PC-3 (cell line): ENCODE data around the gene CHRM4. TPM values are rescaled to one million over a fixed set of nuclear protein-coding genes. Genes with fewer than 3 reads are reported as not detected.

Source experiments
- ATAC-seq: fragments of 200-7000 bp; cut with Tn5 transposase; 2 replicates; pipeline ENCODE4 v1.9.1; 2020; ENCODE audit warnings: mild to moderate bottlenecking, moderate library complexity
- BruUV-seq: library from RNA; stranded (reverse); fragments of 400-500 nt; replicated peaks from 2 replicates; lab custom pipeline; 2021; lab: Mats Ljungman, UMichigan
- CTCF ChIA-PET: fragments of 300-600 bp; sonication (Branson Sonifier 250); formaldehyde crosslinking; loops from one replicate; lab custom pipeline; 2022; ENCODE audit warnings: antibody characterized with exemption; lab: Charles Lee
- POLR2A ChIA-PET: fragments of 300-600 bp; sonication (Branson Sonifier 250); formaldehyde crosslinking; loops from one replicate; lab custom pipeline; 2022; ENCODE audit warnings: antibody characterized with exemption; ENCODE audit not compliant: unreplicated experiment; lab: Charles Lee
- DNase-seq: peaks from one replicate; pipeline ENCODE4 v3.0.0-alpha.2; 2015
- H2AFZ ChIP-seq: fragments of 300-600 bp; sonication (generic); 2 replicates; pipeline ENCODE4 v1.6.0; 2016; ENCODE audit warnings: antibody characterized with exemption, low read length
- H3F3A ChIP-seq: fragments of 300-600 bp; sonication (generic); one replicate; pipeline ENCODE4 v1.6.0; 2017; ENCODE audit warnings: antibody characterized with exemption, low read length, control low read depth, mild to moderate bottlenecking; ENCODE audit not compliant: unreplicated experiment
- H3K27ac ChIP-seq: fragments of 300-600 bp; sonication (generic); 2 replicates; pipeline ENCODE4 v1.5.1; 2016; ENCODE audit warnings: mild to moderate bottlenecking, low read length
- H3K27me3 ChIP-seq: fragments of 300-600 bp; sonication (generic); 2 replicates; pipeline ENCODE4 v1.6.1; 2016; ENCODE audit warnings: low read length, mixed read lengths
- H3K36me3 ChIP-seq: fragments of 300-600 bp; sonication (generic); 2 replicates; pipeline ENCODE4 v1.6.1; 2016; ENCODE audit warnings: low read depth, mixed run types, low read length, mixed read lengths
- H3K4me1 ChIP-seq: fragments of 300-600 bp; sonication (generic); 2 replicates; pipeline ENCODE4 v1.5.1; 2016; ENCODE audit warnings: low read length; ENCODE audit not compliant: insufficient read depth
- H3K4me2 ChIP-seq: fragments of 300-600 bp; sonication (generic); 2 replicates; pipeline ENCODE4 v1.6.0; 2016; ENCODE audit warnings: low read length
- H3K4me3 ChIP-seq: fragments of 300-600 bp; sonication (generic); 2 replicates; pipeline ENCODE4 v1.5.1; 2016; ENCODE audit warnings: mild to moderate bottlenecking, low read length, mixed read lengths
- H3K79me2 ChIP-seq: fragments of 300-600 bp; sonication (generic); 2 replicates; pipeline ENCODE4 v1.6.1; 2017; ENCODE audit warnings: low read length, mixed read lengths
- H3K9ac ChIP-seq: fragments of 300-600 bp; sonication (generic); 2 replicates; pipeline ENCODE4 v1.6.0; 2016; ENCODE audit warnings: mild to moderate bottlenecking, low read length
- H3K9me2 ChIP-seq: fragments of 300-600 bp; sonication (generic); replicated peaks from 2 replicates; pipeline ENCODE4 v1.6.1; 2016; ENCODE audit warnings: mixed run types, low read length, mixed read lengths
- H3K9me3 ChIP-seq: fragments of 300-600 bp; sonication (generic); 2 replicates; pipeline ENCODE4 v1.6.1; 2016; ENCODE audit warnings: low read length, mixed read lengths
- H4K20me1 ChIP-seq: fragments of 300-600 bp; sonication (generic); 2 replicates; pipeline ENCODE4 v1.6.1; 2016; ENCODE audit warnings: low read length, mixed read lengths
- EZH2 ChIP-seq: fragments of 300-600 bp; sonication (generic); IDR thresholded peaks from one replicate; pipeline ENCODE4 v1.6.1; 2017; ENCODE audit warnings: antibody characterized with exemption, mild to moderate bottlenecking, low read length; ENCODE audit not compliant: unreplicated experiment
- EZH2phosphoT487 ChIP-seq: fragments of 300-600 bp; sonication (generic); IDR thresholded peaks from 2 replicates; pipeline ENCODE4 v1.6.1; 2018; ENCODE audit warnings: mild to moderate bottlenecking, antibody characterized with exemption, low read length, borderline replicate concordance
- intact Hi-C: fragments of 100-400 bp; cut with micrococcal nuclease; formaldehyde crosslinking; loops from 2 replicates; pipeline ENCODE4 v1.9.0; 2023
- total RNA-seq: library from RNA; depleted of rRNA; stranded (reverse); fragments of >200 nt; gene quantifications from 2 replicates; pipeline ENCODE4 v1.2.3, GENCODE V29; 2014
- TF ChIP-seq, protein P1 (sequence below): fragments of 300-600 bp; sonication (generic); conservative IDR thresholded peaks from 2 replicates; pipeline ENCODE4 v1.5.1; 2017; ENCODE audit warnings: antibody characterized with exemption, low read depth, mild to moderate bottlenecking, low read length

CHRM4 gene
- total RNA-seq, 1 experiment from 2014 or later, result not detected

GRCh38 chr11:46370253-46370652 lies 21.3 kb downstream of the CHRM4 start:
- TF ChIP-seq EZH2phosphoT487 (no peak), EZH2 (no peak)
- TF ChIP-seq, protein P1, sequence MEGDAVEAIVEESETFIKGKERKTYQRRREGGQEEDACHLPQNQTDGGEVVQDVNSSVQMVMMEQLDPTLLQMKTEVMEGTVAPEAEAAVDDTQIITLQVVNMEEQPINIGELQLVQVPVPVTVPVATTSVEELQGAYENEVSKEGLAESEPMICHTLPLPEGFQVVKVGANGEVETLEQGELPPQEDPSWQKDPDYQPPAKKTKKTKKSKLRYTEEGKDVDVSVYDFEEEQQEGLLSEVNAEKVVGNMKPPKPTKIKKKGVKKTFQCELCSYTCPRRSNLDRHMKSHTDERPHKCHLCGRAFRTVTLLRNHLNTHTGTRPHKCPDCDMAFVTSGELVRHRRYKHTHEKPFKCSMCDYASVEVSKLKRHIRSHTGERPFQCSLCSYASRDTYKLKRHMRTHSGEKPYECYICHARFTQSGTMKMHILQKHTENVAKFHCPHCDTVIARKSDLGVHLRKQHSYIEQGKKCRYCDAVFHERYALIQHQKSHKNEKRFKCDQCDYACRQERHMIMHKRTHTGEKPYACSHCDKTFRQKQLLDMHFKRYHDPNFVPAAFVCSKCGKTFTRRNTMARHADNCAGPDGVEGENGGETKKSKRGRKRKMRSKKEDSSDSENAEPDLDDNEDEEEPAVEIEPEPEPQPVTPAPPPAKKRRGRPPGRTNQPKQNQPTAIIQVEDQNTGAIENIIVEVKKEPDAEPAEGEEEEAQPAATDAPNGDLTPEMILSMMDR, result no peak
- intact Hi-C loops, result no loop called here
- H3K9me2 ChIP-seq, result no peaks in the 10 kb centered on the region
- H2AFZ ChIP-seq, result no peak overlapping the region
- no TSS peak for BruUV-seq
- H3K9me3 ChIP-seq, result no peaks in the 10 kb centered on the region
- no peak for ATAC-seq
- H3K4me3 ChIP-seq, result no peak overlapping the region
- H3K4me2 ChIP-seq, result no peak overlapping the region
- H3K27ac ChIP-seq, result no peak overlapping the region
- H3K4me1 ChIP-seq, result no peaks in the 10 kb centered on the region; the same call in 1 of the 2 replicates
- H4K20me1 ChIP-seq, result no peaks in the 10 kb centered on the region
- ChIA-PET POLR2A (no interaction called here), CTCF (no interaction called here)
- peaks cover 5% of the 10 kb centered on the region; the same call in 1 of the 2 replicates for H3K36me3 ChIP-seq
- H3K27me3 ChIP-seq, result no peaks in the 10 kb centered on the region
- no peak overlapping the region for H3K9ac ChIP-seq
- no peak for DNase-seq
- no peaks in the 10 kb centered on the region for H3F3A ChIP-seq
- no peaks in the 10 kb centered on the region for H3K79me2 ChIP-seq

- DNase-seq, result peak; percentile 66
- intact Hi-C loops, result loop anchor here (5.0 kb wide), 1 partner anchor 122 kb away; no protein-coding TSS in a partner anchor
Observed at GRCh38 chr11:46369458-46370152, 22.0 kb downstream of the CHRM4 start.

More at GRCh38 chr11:46369458-46370152, 22.0 kb downstream of the CHRM4 start:
- H3K4me3 ChIP-seq, result no peak overlapping the region
- TF ChIP-seq, protein P1, result peak; percentile 80
- no peak for TF ChIP-seq EZH2
- H3K4me1 ChIP-seq, result no peaks in the 10 kb centered on the region; the same call in 1 of the 2 replicates
- H3K4me2 ChIP-seq, result no peak overlapping the region
- no peaks in the 10 kb centered on the region for H4K20me1 ChIP-seq
- BruUV-seq, result no TSS peak
- ATAC-seq, result peak; percentile 87
- peaks cover 5% of the 10 kb centered on the region; the same call in 1 of the 2 replicates for H3K79me2 ChIP-seq
- no peaks in the 10 kb centered on the region for H3K9me2 ChIP-seq
- ChIA-PET CTCF (no interaction called here), POLR2A (no interaction called here)
- H3K9me3 ChIP-seq, result no peaks in the 10 kb centered on the region
- no peak overlapping the region for H2AFZ ChIP-seq
- no peaks in the 10 kb centered on the region for H3F3A ChIP-seq
- no peak overlapping the region for H3K27ac ChIP-seq
- H3K27me3 ChIP-seq, result no peaks in the 10 kb centered on the region
- no peak overlapping the region for H3K9ac ChIP-seq
- peaks cover 5% of the 10 kb centered on the region; the same call in 1 of the 2 replicates for H3K36me3 ChIP-seq
